HepG2 (cell line): Measurements from ENCODE around the gene GRM2. TPM values are rescaled to one million over a fixed set of nuclear protein-coding genes. Genes with fewer than 3 reads are reported as not detected.
A peak's percentile ranks its signal among the peaks of the same experiment; 100 is the strongest.

ENCODE experiments used
- ATF6 ChIP-seq: sonication (generic); formaldehyde crosslinking; conservative IDR thresholded peaks from 2 replicates; pipeline ENCODE4 v1.4.0; 2020; ENCODE audit warnings: missing genetic modification reagents
- CEBPB ChIP-seq: IDR thresholded peaks from 2 replicates; pipeline ENCODE4 v1.6.1; 2011; ENCODE audit warnings: low read depth, low read length, improper control_type of control experiment, borderline replicate concordance
- DPF2 ChIP-seq: sonication (generic); formaldehyde crosslinking; IDR thresholded peaks from 2 replicates; pipeline ENCODE4 v1.4.0; 2020; ENCODE audit warnings: mild to moderate bottlenecking, low read depth, missing genetic modification reagents, borderline replicate concordance
- IRF9 ChIP-seq: sonication (generic); formaldehyde crosslinking; IDR thresholded peaks from 2 replicates; pipeline ENCODE4 v1.8.0; 2022; ENCODE audit warnings: missing genetic modification reagents, mild to moderate bottlenecking, borderline replicate concordance
- MEIS1 ChIP-seq: sonication (generic); formaldehyde crosslinking; IDR thresholded peaks from 2 replicates; pipeline ENCODE4 v1.9.0; 2021; ENCODE audit warnings: mild to moderate bottlenecking, missing genetic modification reagents, moderate library complexity, borderline replicate concordance
- MEIS2 ChIP-seq: sonication (generic); formaldehyde crosslinking; IDR thresholded peaks from 2 replicates; pipeline ENCODE4 v1.9.0; 2021; ENCODE audit warnings: mild to moderate bottlenecking, missing genetic modification reagents
- PAXIP1 ChIP-seq: sonication (generic); formaldehyde crosslinking; conservative IDR thresholded peaks from 2 replicates; pipeline ENCODE4 v1.4.0; 2020; ENCODE audit warnings: mild to moderate bottlenecking, missing genetic modification reagents, moderate library complexity
- RFX5 ChIP-seq: IDR thresholded peaks from 2 replicates; pipeline ENCODE4 v1.6.1; 2011; ENCODE audit warnings: low read depth, low read length, improper control_type of control experiment
- TCF7L2 ChIP-seq: IDR thresholded peaks from 2 replicates; pipeline ENCODE4 v1.6.1; 2011; ENCODE audit warnings: mild to moderate bottlenecking, low read depth, low read length, moderate library complexity
- TFE3 ChIP-seq: IDR thresholded peaks from 2 replicates; pipeline ENCODE4 v1.6.1; 2016
- XRCC5 ChIP-seq: fragments of 200-400 bp; formaldehyde crosslinking; optimal IDR thresholded peaks from 2 replicates; pipeline ENCODE3; 2017; ENCODE audit warnings: mild to moderate bottlenecking, low read length
- ZBED4 ChIP-seq: sonication (generic); formaldehyde crosslinking; IDR thresholded peaks from 2 replicates; pipeline ENCODE4 v1.4.0; 2020; ENCODE audit warnings: missing genetic modification reagents, borderline replicate concordance
- ZKSCAN5 ChIP-seq: sonication (generic); formaldehyde crosslinking; IDR thresholded peaks from 2 replicates; pipeline ENCODE4 v1.5.1; 2020; ENCODE audit warnings: mild to moderate bottlenecking, missing genetic modification reagents
- ZNF251 ChIP-seq: sonication (generic); formaldehyde crosslinking; IDR thresholded peaks from 2 replicates; pipeline ENCODE4 v1.9.0; 2021; ENCODE audit warnings: mild to moderate bottlenecking, missing genetic modification reagents
- ZNF296 ChIP-seq: sonication (generic); formaldehyde crosslinking; conservative IDR thresholded peaks from 2 replicates; pipeline ENCODE4 v1.5.0; 2020; ENCODE audit warnings: mild to moderate bottlenecking, missing genetic modification reagents
- ZZZ3 ChIP-seq: sonication (generic); formaldehyde crosslinking; IDR thresholded peaks from 2 replicates; pipeline ENCODE4 v1.4.0; 2020; ENCODE audit warnings: missing genetic modification reagents, mild to moderate bottlenecking, borderline replicate concordance
- polyA plus RNA-seq, 8 experiments: library from polyadenylated mRNA; depleted of rRNA in 3 of 8; stranded (reverse) in 7 of 8; unstranded in 1 of 8; fragments of >200 nt; fragmentation: Illumina TruSeq in 4 of 8; extraction: Trizol in 4 of 8; gene quantifications; 2 replicates each; pipeline versions ENCODE4 v1.2.1 to v1.2.3, GENCODE V29; 2011 to 2016; ENCODE audit warnings: low read depth in 4 of 8, missing spikeins in 1 of 8, mixed read lengths in 1 of 8; ENCODE audit not compliant: insufficient read depth in 1 of 8
- total RNA-seq, 5 experiments: library from RNA; depleted of rRNA; stranded (reverse); fragments of >200 nt; fragmentation: Illumina TruSeq; extraction: Trizol; gene quantifications; 2 replicates each; pipeline ENCODE4 v1.2.3, GENCODE V29; 2016; ENCODE audit warnings: low read depth in 1 of 5

The GRM2 gene
- total and polyA plus RNA-seq, 2 of the 13 experiments (the other 11 are each of a cell fraction or from before 2014, with no cell fraction given): 0.04 to 0.07 TPM

GRCh38 chr3:51669241-51670052, 37.4 kb upstream of the GRM2 start (continued):
- TF ChIP-seq ZZZ3 (CRISPR knock-in tag): no peak
- no peak for TF ChIP-seq TCF7L2
- no peak for TF ChIP-seq TFE3 (CRISPR knock-in tag)
- TF ChIP-seq ATF6 (CRISPR knock-in tag): no peak
- TF ChIP-seq MEIS2 (CRISPR knock-in tag): 0 out of 2 replicates have a peak, but pooled peaks have one; percentile 22
- no peak for TF ChIP-seq ZBED4
- TF ChIP-seq ZNF251 (CRISPR knock-in tag): no peak
- no peak for TF ChIP-seq MEIS1 (CRISPR knock-in tag)
- TF ChIP-seq RFX5: peak; percentile 24; the same call in 1 of the 2 replicates
- TF ChIP-seq ZKSCAN5: no peak
- no peak for TF ChIP-seq DPF2
- peak; percentile 95 for TF ChIP-seq XRCC5
- 0 out of 2 replicates have a peak, but pooled peaks have one; percentile 56 for TF ChIP-seq IRF9 (CRISPR knock-in tag)
- no peak for TF ChIP-seq CEBPB
- TF ChIP-seq PAXIP1 (CRISPR knock-in tag): no peak
- TF ChIP-seq ZNF296 (CRISPR knock-in tag): no peak
